ENCODE measurements around the gene CHD3.
A peak's percentile ranks its signal among the peaks of the same experiment; 100 is the strongest.

GRCh38 chr17:7843536-7844291 is 44.9 kb upstream of the CHD3 start:
- TF ChIP-seq POLR2A (IDR thresholded peaks at IDR 0.05), result peak in 3 of 4 donors; percentile 27 to 64 (median 61)
- TF ChIP-seq CTCF (IDR thresholded peaks at IDR 0.05), result peak in 1 of 6 experiments; percentile 5
- TF ChIP-seq EP300 (IDR thresholded peaks at IDR 0.05), result peak in 2 of 4 donors; percentile 63 to 86
